Muscle layer of duodenum (tissue), 2 donors: ENCODE results near the gene HERC2.
"Not testable (repeated sequence)": the region's sequence is repeated elsewhere in the genome, so short reads cannot be mapped to it uniquely, and the experiment has no call there.

ENCODE experiments used
- H3K27ac ChIP-seq: one replicate; pipeline ENCODE4 v1.7.0; 2013; ENCODE audit warnings: mild to moderate bottlenecking, low read length
- H3K27me3 ChIP-seq: one replicate; pipeline ENCODE4 v1.7.0; 2013; ENCODE audit warnings: low read depth, mild to moderate bottlenecking, control low read depth, low read length
- H3K36me3 ChIP-seq, 2 donors: one replicate each; pipeline ENCODE4 v1.7.0; 2013; ENCODE audit warnings: low read length in 2 of 2, control low read depth in 1 of 2, mild to moderate bottlenecking in 1 of 2; ENCODE audit not compliant: insufficient read depth in 2 of 2, control insufficient read depth in 1 of 2
- H3K4me1 ChIP-seq, 2 donors: one replicate each; pipeline ENCODE4 v1.7.0; 2013; ENCODE audit warnings: low read length in 2 of 2, mild to moderate bottlenecking in 2 of 2, control low read depth in 1 of 2, moderate library complexity in 1 of 2; ENCODE audit not compliant: insufficient read depth in 2 of 2, control insufficient read depth in 1 of 2
- H3K4me3 ChIP-seq, 2 donors: one replicate each; pipeline ENCODE4 v1.7.0; 2013; ENCODE audit warnings: low read length in 2 of 2, low read depth in 1 of 2, mild to moderate bottlenecking in 1 of 2
- H3K9me3 ChIP-seq, 2 donors: one replicate each; pipeline ENCODE4 v1.7.0; 2013; ENCODE audit warnings: low read length in 2 of 2, control low read depth in 1 of 2, mild to moderate bottlenecking in 1 of 2; ENCODE audit not compliant: control insufficient read depth in 1 of 2
- donor health status: healthy.

HERC2 gene

DNA sequence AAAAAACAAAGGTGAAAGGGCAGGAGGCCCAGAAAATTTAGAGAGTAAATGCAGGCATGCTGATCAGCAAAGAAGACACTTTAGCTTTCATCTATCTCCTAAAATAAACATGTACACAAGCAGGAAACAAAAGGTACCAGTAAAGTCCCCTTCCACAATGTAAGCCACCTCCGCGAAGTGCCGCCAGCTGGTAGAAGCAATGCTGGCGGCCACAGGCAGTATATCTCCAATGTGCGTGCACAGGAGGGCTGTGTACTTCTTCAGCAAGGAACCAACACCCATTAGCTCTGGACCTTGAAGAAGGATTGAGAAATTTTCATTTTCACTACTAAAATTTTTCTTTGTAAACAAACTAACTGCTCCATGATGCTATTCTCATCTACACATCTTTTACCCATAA, 75.4 kb downstream of the HERC2 start:
- Histone ChIP-seq H3K9me3 (peaks cover 0 to 3% of the 10 kb centered on the region in 2 donors), H3K4me1 (no peaks in the 10 kb centered on the region), H3K27ac (no peak overlapping the region), H3K4me3 (no peak overlapping the region), H3K36me3 (peaks cover 49 to 63% of the 10 kb centered on the region in 2 donors), H3K27me3 (no peaks in the 10 kb centered on the region)

DNA sequence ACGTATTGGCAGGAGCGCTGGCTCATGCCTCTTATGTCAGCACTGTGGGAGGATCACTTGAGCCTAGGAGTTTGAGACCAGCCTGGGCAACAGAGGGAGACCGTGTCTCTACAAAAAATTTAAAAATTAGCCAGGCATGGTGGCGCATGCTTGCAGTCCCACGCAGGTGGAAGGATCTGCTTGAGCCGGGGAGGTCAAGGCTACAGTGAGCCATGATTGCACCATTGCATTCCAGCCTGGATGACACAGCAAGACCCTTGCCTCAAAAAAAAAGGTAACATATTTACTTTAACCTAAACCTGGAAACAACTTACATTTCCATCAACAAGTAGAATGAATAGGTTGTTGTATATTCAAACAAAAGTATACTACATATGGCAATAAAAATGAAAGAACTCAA, 78.1 kb downstream of the HERC2 start:
- peaks cover 49 to 59% of the 10 kb centered on the region in 2 donors for H3K36me3 ChIP-seq

GRCh38 chr15:28243399-28243798, 78.6 kb downstream of the HERC2 start:
- Histone ChIP-seq H3K27ac (no peak overlapping the region), H3K27me3 (no peaks in the 10 kb centered on the region), H3K4me3 (no peak overlapping the region), H3K36me3 (peaks cover 44 to 54% of the 10 kb centered on the region in 2 donors), H3K9me3 (no peaks in the 10 kb centered on the region), H3K4me1 (no peaks in the 10 kb centered on the region)

More for the DNA sequence above, 78.1 kb downstream of the HERC2 start:
- H3K9me3 ChIP-seq: no peaks in the 10 kb centered on the region
- H3K4me3 ChIP-seq: no peak overlapping the region
- no peaks in the 10 kb centered on the region for H3K27me3 ChIP-seq
- H3K4me1 ChIP-seq: no peaks in the 10 kb centered on the region
- no peak overlapping the region for H3K27ac ChIP-seq

DNA sequence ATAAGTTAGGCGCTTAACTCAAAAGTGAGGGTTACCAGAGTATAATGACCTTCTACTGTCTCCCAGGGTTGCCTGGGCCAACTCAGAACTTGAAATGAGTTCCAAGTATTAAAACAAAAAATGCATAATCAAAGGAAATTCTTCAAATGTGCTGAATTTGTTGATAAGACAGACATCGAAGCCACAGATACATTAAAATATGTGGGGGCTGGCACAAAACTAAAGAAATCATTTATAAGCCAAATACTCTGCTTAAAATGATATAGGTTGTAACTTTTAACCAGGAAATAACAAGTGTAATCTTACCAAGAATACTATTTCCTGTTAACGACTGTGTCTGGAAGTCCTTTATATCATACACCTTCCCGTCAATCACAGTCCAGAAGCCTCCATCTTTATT, 83.7 kb downstream of the HERC2 start:
- not testable (repeated sequence) for H3K4me1 ChIP-seq, H3K27me3 ChIP-seq, H3K27ac ChIP-seq, H3K4me3 ChIP-seq, H3K9me3 ChIP-seq
- H3K36me3 ChIP-seq: peaks cover 11 to 32% of the 10 kb centered on the region in 2 donors

- peaks cover 0 to 19% of the 10 kb centered on the region in 2 donors for H3K36me3 ChIP-seq
- H3K4me3 ChIP-seq, H3K9me3 ChIP-seq, H3K4me1 ChIP-seq, H3K27me3 ChIP-seq, H3K27ac ChIP-seq: not testable (repeated sequence)
Observed at GRCh38 chr15:28231743-28232142, 90.2 kb downstream of the HERC2 start.

- H3K4me1 ChIP-seq, H3K4me3 ChIP-seq, H3K9me3 ChIP-seq, H3K27ac ChIP-seq, H3K27me3 ChIP-seq: not testable (repeated sequence)
- H3K36me3 ChIP-seq: peaks cover 0 to 20% of the 10 kb centered on the region in 2 donors
Observed at GRCh38 chr15:28231336-28231735, 90.6 kb downstream of the HERC2 start.

DNA sequence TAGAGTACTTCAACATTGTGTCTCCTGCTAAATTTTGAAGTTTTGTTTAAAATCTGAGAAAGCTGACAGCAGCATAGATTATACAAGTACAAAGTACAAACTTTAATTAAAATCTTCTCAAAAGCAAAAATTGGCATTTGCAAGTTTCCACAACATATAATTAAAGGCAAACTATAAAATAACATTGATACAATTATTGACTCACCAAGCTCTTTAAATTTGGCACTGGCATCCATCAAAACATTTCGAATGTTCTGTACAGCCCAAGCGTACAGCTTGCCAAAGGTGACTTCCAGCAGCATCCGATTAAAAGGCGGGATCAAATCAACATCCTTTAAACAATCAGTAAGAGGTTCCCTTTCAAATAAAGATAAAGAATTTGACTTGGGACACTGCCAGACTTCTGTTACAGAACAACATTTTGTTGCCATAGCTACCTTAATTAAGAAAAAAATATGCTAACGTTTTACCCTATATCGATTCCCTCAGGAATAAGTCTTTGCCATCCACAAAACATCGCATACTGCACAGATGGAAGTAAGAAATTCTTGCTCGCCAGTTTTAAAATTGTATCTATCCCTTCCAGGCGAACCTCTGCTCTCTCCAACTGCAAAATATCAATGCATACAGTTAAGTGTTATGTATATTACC, 92.9 kb downstream of the HERC2 start:
- H3K9me3 ChIP-seq, H3K27me3 ChIP-seq, H3K4me3 ChIP-seq, H3K4me1 ChIP-seq, H3K36me3 ChIP-seq, H3K27ac ChIP-seq: not testable (repeated sequence)

GRCh38 chr15:28228096-28228495, 93.9 kb downstream of the HERC2 start:
- no peaks in the 10 kb centered on the region for H3K27me3 ChIP-seq
- peaks cover 0 to 10% of the 10 kb centered on the region in 2 donors for H3K36me3 ChIP-seq
- H3K27ac ChIP-seq: no peak overlapping the region
- no peak overlapping the region for H3K4me3 ChIP-seq
- H3K4me1 ChIP-seq: no peaks in the 10 kb centered on the region
- H3K9me3 ChIP-seq: no peaks in the 10 kb centered on the region

GRCh38 chr15:28227303-28227702, 94.7 kb downstream of the HERC2 start:
- not testable (repeated sequence) for H3K36me3 ChIP-seq

GRCh38 chr15:28222612-28223011, 99.4 kb downstream of the HERC2 start:
- not testable (repeated sequence) for H3K27me3 ChIP-seq, H3K4me3 ChIP-seq, H3K27ac ChIP-seq, H3K9me3 ChIP-seq, H3K4me1 ChIP-seq
- peaks cover 7 to 27% of the 10 kb centered on the region in 2 donors for H3K36me3 ChIP-seq

More at GRCh38 chr15:28227303-28227702, 94.7 kb downstream of the HERC2 start:
- not testable (repeated sequence) for H3K4me1 ChIP-seq, H3K4me3 ChIP-seq, H3K9me3 ChIP-seq, H3K27me3 ChIP-seq, H3K27ac ChIP-seq

GRCh38 chr15:28221696-28222095, 100.3 kb downstream of the HERC2 start:
- not testable (repeated sequence) for H3K4me3 ChIP-seq, H3K9me3 ChIP-seq, H3K4me1 ChIP-seq, H3K27ac ChIP-seq, H3K27me3 ChIP-seq
- peaks cover 7 to 24% of the 10 kb centered on the region in 2 donors for H3K36me3 ChIP-seq

DNA sequence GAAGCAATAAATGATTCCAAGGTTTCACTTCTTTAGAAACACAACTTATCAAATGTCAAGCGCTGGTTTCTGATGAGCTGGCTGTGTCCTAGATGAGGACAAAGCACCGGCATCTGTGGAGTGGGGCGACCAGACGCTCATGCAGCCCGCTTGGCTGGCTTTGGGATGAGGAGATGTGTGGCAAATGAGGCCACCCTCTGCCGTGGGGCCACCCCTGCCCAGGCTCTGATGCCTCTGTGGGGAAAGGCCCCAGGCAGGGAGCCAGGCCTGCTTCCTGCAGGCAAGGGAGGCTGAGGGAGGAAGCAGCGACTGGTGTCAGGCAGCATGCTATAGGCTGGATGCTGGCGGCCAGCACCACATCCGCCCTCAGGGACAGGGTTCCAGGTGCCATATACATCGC, 102.9 kb downstream of the HERC2 start:
- H3K4me1 ChIP-seq: no peaks in the 10 kb centered on the region
- peaks cover 7 to 32% of the 10 kb centered on the region in 2 donors for H3K36me3 ChIP-seq
- H3K27me3 ChIP-seq: no peaks in the 10 kb centered on the region
- no peaks in the 10 kb centered on the region for H3K9me3 ChIP-seq
- H3K4me3 ChIP-seq: no peak overlapping the region
- H3K27ac ChIP-seq: no peak overlapping the region
